HEK293 (cell line): ENCODE results near the gene SFXN2.

Experiments
- ZNF23 ChIP-seq: fragments of 450-650 bp; formaldehyde crosslinking; IDR thresholded peaks from 2 replicates; pipeline ENCODE4 v1.5.1; 2016; ENCODE audit warnings: missing biosample characterization, missing genetic modification characterization, borderline replicate concordance
- TF ChIP-seq, protein P1 (sequence below): fragments of 450-650 bp; formaldehyde crosslinking; IDR thresholded peaks from 2 replicates; pipeline ENCODE4 v1.5.1; 2016; ENCODE audit warnings: missing biosample characterization, missing genetic modification characterization
- TF ChIP-seq, protein P2 (sequence below): fragments of 450-650 bp; formaldehyde crosslinking; IDR thresholded peaks from 2 replicates; pipeline ENCODE4 v1.5.1; 2016; ENCODE audit warnings: missing biosample characterization, missing genetic modification characterization, low read depth

DNA sequence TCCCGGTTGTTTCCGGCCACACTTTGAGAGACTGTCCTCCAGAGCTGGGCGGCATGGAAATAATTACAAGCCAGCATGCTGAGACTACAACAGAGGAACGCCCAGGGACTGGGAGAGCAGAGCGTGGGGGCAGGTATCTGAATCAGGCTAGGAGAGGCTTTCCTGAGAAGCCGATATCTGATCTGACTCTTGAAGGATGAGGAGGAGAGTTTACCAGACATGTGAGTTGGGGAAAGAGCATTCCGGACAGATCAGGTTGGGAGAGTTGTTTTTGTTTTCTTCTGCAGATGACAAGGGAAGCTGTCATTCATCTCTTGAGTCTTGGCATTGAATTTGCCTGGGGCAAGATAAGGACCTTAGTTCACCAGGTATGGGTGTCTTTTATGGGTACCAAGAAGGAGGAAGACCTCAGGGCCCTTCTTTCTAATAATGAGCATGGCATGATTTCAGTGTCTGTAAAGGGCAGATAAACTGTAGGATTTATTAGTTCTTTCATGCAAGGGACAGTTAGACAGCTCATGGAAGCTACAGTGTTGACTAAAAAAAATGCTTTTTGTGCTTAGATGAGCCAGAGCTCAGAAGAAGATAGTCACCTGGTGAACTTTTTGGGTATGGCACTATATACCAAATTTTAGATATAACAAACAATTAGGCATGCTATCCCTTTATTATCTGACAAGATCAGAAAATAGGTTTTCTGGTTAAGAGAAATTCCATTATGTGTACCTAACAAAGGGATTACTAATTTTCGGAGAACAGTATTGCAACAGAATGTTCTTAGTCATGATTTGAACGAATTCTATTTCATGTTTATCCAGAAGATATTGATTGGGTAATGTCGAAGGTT, 65.5 kb downstream of the SFXN2 start:
- TF ChIP-seq, protein P1, sequence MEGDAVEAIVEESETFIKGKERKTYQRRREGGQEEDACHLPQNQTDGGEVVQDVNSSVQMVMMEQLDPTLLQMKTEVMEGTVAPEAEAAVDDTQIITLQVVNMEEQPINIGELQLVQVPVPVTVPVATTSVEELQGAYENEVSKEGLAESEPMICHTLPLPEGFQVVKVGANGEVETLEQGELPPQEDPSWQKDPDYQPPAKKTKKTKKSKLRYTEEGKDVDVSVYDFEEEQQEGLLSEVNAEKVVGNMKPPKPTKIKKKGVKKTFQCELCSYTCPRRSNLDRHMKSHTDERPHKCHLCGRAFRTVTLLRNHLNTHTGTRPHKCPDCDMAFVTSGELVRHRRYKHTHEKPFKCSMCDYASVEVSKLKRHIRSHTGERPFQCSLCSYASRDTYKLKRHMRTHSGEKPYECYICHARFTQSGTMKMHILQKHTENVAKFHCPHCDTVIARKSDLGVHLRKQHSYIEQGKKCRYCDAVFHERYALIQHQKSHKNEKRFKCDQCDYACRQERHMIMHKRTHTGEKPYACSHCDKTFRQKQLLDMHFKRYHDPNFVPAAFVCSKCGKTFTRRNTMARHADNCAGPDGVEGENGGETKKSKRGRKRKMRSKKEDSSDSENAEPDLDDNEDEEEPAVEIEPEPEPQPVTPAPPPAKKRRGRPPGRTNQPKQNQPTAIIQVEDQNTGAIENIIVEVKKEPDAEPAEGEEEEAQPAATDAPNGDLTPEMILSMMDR: no peak
- TF ChIP-seq, protein P2, sequence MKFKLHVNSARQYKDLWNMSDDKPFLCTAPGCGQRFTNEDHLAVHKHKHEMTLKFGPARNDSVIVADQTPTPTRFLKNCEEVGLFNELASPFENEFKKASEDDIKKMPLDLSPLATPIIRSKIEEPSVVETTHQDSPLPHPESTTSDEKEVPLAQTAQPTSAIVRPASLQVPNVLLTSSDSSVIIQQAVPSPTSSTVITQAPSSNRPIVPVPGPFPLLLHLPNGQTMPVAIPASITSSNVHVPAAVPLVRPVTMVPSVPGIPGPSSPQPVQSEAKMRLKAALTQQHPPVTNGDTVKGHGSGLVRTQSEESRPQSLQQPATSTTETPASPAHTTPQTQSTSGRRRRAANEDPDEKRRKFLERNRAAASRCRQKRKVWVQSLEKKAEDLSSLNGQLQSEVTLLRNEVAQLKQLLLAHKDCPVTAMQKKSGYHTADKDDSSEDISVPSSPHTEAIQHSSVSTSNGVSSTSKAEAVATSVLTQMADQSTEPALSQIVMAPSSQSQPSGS (tag by site-specific recombination): no peak
- TF ChIP-seq ZNF23: no peak
